GM21717 (cell line): ENCODE measurements around the gene METTL14.

Source experiments
- ATAC-seq: cut with Tn5 transposase; IDR thresholded peaks from one replicate; pipeline ENCODE4 v1.9.1; 2021; ENCODE audit warnings: mild to moderate bottlenecking, moderate library complexity; ENCODE audit not compliant: unreplicated experiment

METTL14 gene

GRCh38 chr4:118756958-118757357 is 71.8 kb downstream of the METTL14 start:
- no peak for ATAC-seq

- ATAC-seq = no peak
Observed at GRCh38 chr4:118757761-118758251, 72.6 kb downstream of the METTL14 start.

DNA sequence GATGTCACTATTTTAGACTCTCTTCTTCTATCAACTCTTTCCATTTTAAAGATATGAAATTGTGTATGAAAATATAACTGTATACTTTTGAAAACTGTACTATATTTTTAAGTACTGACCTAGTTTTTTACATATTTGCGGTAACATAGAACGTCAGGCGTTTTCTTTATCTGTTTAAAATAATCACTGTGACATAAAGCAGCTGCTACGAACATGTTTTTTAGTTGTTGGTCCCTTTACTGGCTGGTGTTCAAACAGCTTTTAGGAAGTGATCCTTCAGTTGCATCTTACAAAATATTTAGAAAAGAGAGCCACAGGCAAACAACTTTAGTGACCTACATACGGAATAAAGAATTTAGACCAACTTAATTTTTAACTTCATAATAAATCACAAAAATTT is 73.1 kb downstream of the METTL14 start:
- ATAC-seq = no peak

- no peak for ATAC-seq
Observed at GRCh38 chr4:118759481-118759880, 74.3 kb downstream of the METTL14 start.

DNA sequence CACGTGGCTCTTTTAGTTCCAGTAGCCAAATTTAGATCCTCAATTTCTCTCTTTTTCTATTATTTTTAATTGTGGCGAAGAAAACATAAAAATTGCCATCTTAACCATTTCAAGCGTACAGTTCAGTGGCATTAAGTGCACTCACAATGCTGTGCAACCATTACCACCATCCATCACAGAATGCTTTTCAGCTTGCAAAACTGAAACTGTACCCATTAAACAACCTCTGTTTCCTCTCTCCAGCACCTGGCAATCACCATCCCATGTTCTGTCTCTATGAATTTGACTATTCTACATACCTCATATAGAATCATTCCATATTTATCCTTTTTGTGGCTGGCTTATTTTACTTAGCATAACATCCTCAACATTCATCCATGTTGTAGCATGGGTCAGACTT is 74.9 kb downstream of the METTL14 start:
- ATAC-seq = peak; percentile 52

DNA sequence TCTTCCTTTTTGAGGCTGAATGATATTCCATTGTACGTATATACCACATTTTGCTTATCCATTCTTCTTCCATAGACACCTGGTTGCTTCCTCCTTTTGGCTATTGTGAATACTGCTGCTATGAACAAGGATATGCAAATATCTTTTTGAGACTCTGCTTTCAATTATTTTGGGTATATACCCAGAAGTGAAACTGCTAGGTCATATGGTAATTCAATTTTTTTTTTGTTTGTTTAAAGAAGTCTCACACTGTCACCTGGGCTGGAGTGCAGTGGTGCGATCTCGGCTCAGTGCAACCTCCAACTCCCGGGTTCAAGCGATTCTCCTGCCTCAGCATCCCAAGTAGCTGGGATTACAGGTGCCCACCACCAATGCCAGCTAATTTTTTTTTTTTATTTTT is 75.3 kb downstream of the METTL14 start:
- peak; percentile 97 for ATAC-seq

DNA sequence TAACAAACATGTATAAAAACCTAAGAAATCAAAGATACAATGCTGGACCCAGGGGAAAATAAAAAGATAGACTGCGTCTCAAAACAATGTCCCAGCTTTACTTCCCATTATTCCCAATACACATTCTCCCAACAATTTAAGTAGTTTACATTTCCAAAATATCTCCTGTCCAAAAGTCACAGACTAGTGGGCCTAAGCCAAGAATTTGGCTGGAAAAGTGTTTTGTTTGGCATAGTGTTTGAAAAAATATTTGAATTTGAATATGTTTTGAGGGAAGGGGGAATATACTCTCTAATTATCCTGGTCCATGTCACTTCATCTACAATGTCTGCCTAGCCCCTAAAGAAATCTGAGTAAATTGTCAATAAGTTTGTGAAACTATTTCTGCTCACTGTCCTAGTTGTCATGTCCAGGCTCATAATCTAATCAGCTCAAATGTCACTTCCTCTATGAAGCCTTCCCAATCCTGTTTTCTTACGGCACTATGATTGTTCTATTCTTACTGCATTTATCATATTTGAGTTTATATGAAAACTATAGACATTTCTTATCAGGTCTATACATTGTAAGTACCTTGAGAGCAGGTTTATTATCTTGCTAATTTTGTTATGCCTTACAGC is 76.3 kb downstream of the METTL14 start:
- ATAC-seq = no peak

- ATAC-seq = no peak
Observed at GRCh38 chr4:118762155-118762554, 77.0 kb downstream of the METTL14 start.

DNA sequence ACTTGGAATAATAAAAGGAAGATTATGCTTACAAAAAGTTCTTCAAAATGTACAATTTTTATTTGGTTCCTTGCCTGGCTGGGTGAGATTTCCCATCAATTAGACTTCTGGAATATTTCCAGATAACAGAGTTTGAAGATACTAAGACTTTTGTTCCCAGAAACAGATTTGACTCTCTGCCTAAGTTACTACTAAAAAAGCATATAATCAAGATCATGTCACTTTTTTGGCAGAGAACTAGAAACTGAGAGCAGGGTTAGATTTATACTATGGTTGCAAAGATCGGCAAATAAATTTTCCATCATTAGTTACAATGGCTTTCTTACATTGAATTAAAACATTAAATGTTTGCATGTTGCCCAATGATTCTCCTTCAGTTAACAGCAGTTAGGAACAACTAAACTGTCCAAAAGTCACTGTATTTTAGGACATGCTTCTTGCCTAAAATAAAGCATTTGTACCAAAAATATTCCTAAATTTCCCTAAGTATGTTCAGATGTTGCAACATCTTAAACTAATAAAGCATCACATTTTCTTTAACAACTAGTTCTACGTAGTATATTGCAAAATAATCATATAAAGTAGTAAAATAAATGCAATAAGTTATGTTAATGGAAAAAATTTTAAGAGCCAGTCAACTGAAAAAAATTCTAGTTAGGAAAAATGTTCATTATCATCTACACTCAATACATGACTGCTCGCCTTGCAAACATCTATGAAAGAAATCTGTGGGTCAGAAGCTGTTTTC is 77.7 kb downstream of the METTL14 start:
- ATAC-seq = no peak
